Measurements from ENCODE around the gene FGF5. TPM values are rescaled to one million over a fixed set of nuclear protein-coding genes. Genes with fewer than 3 reads are reported as not detected.
A peak's percentile ranks its signal among the peaks of the same experiment; 100 is the strongest.

Gene FGF5
- total RNA-seq, 6 experiments from 2014 or later, result 248 to 569 (median 522) TPM

GRCh38 chr4:80232707-80233370, 33.6 kb upstream of the FGF5 start:
- Mint-ChIP-seq H3K4me3 (peak overlapping the region; percentile 59), H3K27me3 (ENCODE audit: insufficient read depth) (no peaks in the 10 kb centered on the region)

DNA sequence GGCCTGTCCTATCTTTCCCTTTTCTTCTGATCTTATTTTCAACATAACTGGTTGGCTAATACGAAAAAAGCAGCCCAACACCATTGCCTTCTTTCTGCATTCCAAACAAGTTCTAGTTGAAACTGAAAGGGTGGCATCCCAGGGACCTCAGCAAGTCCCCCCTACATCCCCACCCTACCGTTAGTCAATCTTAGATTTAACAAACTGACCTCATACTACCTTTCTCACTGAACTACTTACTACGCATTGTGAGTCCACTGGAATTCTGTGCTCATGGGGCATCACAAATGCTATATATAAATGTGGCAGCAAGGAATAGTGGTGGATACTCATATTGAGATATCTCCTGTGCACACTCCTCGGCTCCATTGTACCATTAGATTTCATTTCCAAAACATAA, 33.1 kb upstream of the FGF5 start:
- Mint-ChIP-seq H3K4me1 (ENCODE audit: low read depth) (peaks cover 34% of the 10 kb centered on the region; the same call in 1 of the 2 replicates), H3K27me3 (ENCODE audit: insufficient read depth) (no peaks in the 10 kb centered on the region), H3K4me3 (peak overlapping the region; percentile 16; the same call in 1 of the 2 replicates), H3K9me3 (no peaks in the 10 kb centered on the region), H3K36me3 (ENCODE audit: low read depth) (no peaks in the 10 kb centered on the region), H3K27ac (peak overlapping the region; percentile 85)
- no peak for DNase-seq
- TF ChIP-seq, protein P1, sequence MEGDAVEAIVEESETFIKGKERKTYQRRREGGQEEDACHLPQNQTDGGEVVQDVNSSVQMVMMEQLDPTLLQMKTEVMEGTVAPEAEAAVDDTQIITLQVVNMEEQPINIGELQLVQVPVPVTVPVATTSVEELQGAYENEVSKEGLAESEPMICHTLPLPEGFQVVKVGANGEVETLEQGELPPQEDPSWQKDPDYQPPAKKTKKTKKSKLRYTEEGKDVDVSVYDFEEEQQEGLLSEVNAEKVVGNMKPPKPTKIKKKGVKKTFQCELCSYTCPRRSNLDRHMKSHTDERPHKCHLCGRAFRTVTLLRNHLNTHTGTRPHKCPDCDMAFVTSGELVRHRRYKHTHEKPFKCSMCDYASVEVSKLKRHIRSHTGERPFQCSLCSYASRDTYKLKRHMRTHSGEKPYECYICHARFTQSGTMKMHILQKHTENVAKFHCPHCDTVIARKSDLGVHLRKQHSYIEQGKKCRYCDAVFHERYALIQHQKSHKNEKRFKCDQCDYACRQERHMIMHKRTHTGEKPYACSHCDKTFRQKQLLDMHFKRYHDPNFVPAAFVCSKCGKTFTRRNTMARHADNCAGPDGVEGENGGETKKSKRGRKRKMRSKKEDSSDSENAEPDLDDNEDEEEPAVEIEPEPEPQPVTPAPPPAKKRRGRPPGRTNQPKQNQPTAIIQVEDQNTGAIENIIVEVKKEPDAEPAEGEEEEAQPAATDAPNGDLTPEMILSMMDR (IDR thresholded peaks at IDR 0.05), result no peak

More at GRCh38 chr4:80232707-80233370, 33.6 kb upstream of the FGF5 start:
- TF ChIP-seq, protein P1 (IDR thresholded peaks at IDR 0.05), result no peak
- Mint-ChIP-seq H3K27ac (peak overlapping the region; percentile 85), H3K36me3 (ENCODE audit: low read depth) (no peaks in the 10 kb centered on the region), H3K9me3 (no peaks in the 10 kb centered on the region), H3K4me1 (ENCODE audit: low read depth) (peaks cover 39% of the 10 kb centered on the region; the same call in 1 of the 2 replicates)
- DNase-seq, result no peak

- Mint-ChIP-seq H3K9me3 (no peaks in the 10 kb centered on the region), H3K27me3 (ENCODE audit: insufficient read depth) (no peaks in the 10 kb centered on the region), H3K4me1 (ENCODE audit: low read depth) (peaks cover 13% of the 10 kb centered on the region; the same call in 1 of the 2 replicates), H3K4me3 (peak overlapping the region; percentile 71), H3K36me3 (ENCODE audit: low read depth) (no peaks in the 10 kb centered on the region), H3K27ac (peak overlapping the region; percentile 85)
- TF ChIP-seq, protein P1 (IDR thresholded peaks at IDR 0.05), result no peak
- DNase-seq, result peak; percentile 63
Observed at GRCh38 chr4:80235451-80235850, 31.0 kb upstream of the FGF5 start.

- H3K27ac Mint-ChIP-seq, result no peak overlapping the region
- H3K4me3 Mint-ChIP-seq, result no peak overlapping the region
Observed at GRCh38 chr4:80237992-80238391, 28.5 kb upstream of the FGF5 start.

DNA sequence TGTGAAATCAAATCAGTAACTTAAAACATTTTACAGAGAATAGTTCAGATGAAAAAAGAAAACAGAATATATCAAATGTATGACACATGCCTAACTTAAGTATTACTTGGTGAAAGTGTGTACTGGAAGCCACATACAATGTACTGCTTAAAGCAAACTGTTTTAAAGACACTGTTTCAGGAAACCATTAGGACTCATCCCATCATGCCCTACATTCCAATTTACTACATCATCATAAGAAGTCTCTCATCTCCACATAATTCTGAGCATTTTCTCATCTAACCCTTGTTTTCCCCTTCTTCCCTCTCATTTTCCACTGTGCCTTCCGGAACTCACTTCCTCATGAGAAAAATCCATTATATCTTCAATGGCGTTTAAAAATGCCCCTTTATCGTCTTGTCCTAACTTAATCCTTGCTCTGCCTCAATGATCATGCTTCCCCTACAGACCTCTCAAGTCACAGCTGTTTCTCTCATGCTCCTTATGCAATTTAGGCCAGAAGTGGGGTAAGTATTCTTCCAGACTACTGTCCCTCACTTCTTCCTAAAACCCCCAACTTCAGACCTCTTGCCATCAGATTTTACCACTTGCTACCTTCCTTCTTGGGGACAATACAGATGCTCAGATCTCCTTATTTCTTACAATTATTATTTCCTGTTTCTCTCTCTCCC, 26.8 kb upstream of the FGF5 start:
- Mint-ChIP-seq H3K27me3 (ENCODE audit: insufficient read depth) (no peaks in the 10 kb centered on the region), H3K9me3 (no peaks in the 10 kb centered on the region), H3K4me3 (no peak overlapping the region), H3K36me3 (ENCODE audit: low read depth) (no peaks in the 10 kb centered on the region), H3K4me1 (ENCODE audit: low read depth) (peaks cover 7% of the 10 kb centered on the region), H3K27ac (no peak overlapping the region)
- TF ChIP-seq, protein P1 (IDR thresholded peaks at IDR 0.05), result no peak
- no peak for DNase-seq

More at GRCh38 chr4:80237992-80238391, 28.5 kb upstream of the FGF5 start:
- TF ChIP-seq, protein P1 (IDR thresholded peaks at IDR 0.05), result no peak
- peak; percentile 95 for DNase-seq
- Mint-ChIP-seq H3K36me3 (ENCODE audit: low read depth) (no peaks in the 10 kb centered on the region), H3K27me3 (ENCODE audit: insufficient read depth) (no peaks in the 10 kb centered on the region), H3K4me1 (ENCODE audit: low read depth) (no peaks in the 10 kb centered on the region), H3K9me3 (no peaks in the 10 kb centered on the region)
